Heart left ventricle (tissue), 16 donors: ENCODE measurements around the gene UHRF1. TPM values are rescaled to one million over a fixed set of nuclear protein-coding genes. Genes with fewer than 3 reads are reported as not detected.

Source experiments
- ATAC-seq, 4 donors: fragments of 200-7000 bp; cut with Tn5 transposase; one replicate each; pipeline ENCODE4 v1.9.1; 2020 to 2022; ENCODE audit warnings: moderate library complexity in 4 of 4, mild to moderate bottlenecking in 3 of 4, moderate number of reproducible peaks in 1 of 4
- DNase-seq, 5 donors: peaks; one replicate each; pipeline ENCODE4 v3.0.0-alpha.2; 2020
- H3K27ac ChIP-seq, 12 donors: fragments of 200-600 bp; sonication (generic) in 4 of 12; one replicate each; pipeline versions ENCODE4 v1.5.0 to v1.8.0; 2016 to 2022; ENCODE audit warnings: mild to moderate bottlenecking in 2 of 12
- H3K27me3 ChIP-seq, 9 donors: fragments of 200-600 bp; sonication (generic) in 2 of 9; one replicate each; pipeline versions ENCODE4 v1.5.1 to v1.8.0; 2016 to 2022; ENCODE audit warnings: mild to moderate bottlenecking in 3 of 9
- H3K36me3 ChIP-seq, 9 donors: fragments of 200-600 bp; sonication (generic) in 2 of 9; one replicate each; pipeline versions ENCODE4 v1.5.0 to v1.8.0; 2018 to 2022; ENCODE audit warnings: mild to moderate bottlenecking in 2 of 9
- H3K4me1 ChIP-seq, 12 donors: fragments of 200-600 bp; sonication (generic) in 4 of 12; one replicate each; pipeline versions ENCODE4 v1.5.0 to v1.8.0; 2016 to 2022; ENCODE audit warnings: mild to moderate bottlenecking in 3 of 12
- H3K4me3 ChIP-seq, 12 donors: fragments of 200-600 bp; sonication (generic) in 4 of 12; one replicate each; pipeline versions ENCODE4 v1.5.0 to v1.8.0; 2017 to 2022; ENCODE audit warnings: mild to moderate bottlenecking in 9 of 12, moderate library complexity in 4 of 12
- H3K9me3 ChIP-seq, 12 donors: fragments of 200-600 bp; sonication (generic) in 4 of 12; one replicate each; pipeline versions ENCODE4 v1.5.0 to v1.8.0; 2016 to 2022; ENCODE audit warnings: mild to moderate bottlenecking in 1 of 12
- CTCF ChIP-seq, 12 donors: fragments of 200-600 bp; sonication (generic) in 4 of 12; IDR thresholded peaks; one replicate each; pipeline versions ENCODE4 v1.5.0 to v1.8.0; 2018 to 2022; ENCODE audit warnings: antibody characterized with exemption in 12 of 12, mild to moderate bottlenecking in 5 of 12
- POLR2A ChIP-seq, 2 donors: fragments of 450-650 bp; IDR thresholded peaks; one replicate each; pipeline ENCODE4 v1.6.1; 2017; ENCODE audit warnings: antibody characterized with exemption in 2 of 2, mild to moderate bottlenecking in 2 of 2, moderate library complexity in 2 of 2
- WGBS, 4 donors: extraction: QIAGEN DNeasy Blood & Tissue Kit in 2 of 4; methylation state at CpG; one replicate each; pipeline versions ENCODE4 v1.1.5 to v1.1.7; 2013 to 2018; 5-methylcytosine and 5-hydroxymethylcytosine counted together
- intact Hi-C, 10 donors: fragments of 100-400 bp; cut with DNase I; formaldehyde crosslinking; loops; one replicate each; pipeline versions ENCODE4 v1.11.1 to v1.14.2; 2022
- polyA plus RNA-seq, 2 donors: library from polyadenylated mRNA; stranded (reverse); fragments of 200-250 nt; gene quantifications; one replicate each; pipeline ENCODE4 v1.2.3, GENCODE V29; 2013
- total RNA-seq, 9 donors: library from RNA; depleted of rRNA in 2 of 9; stranded (reverse); fragments of >200 nt in 2 of 9; fragmentation: NEBNext Ultra II Directional in 3 of 9; extraction: Animal tissue kit (Norgen Biotek cat#: 25700) in 3 of 9; gene quantifications; one replicate each; pipeline versions ENCODE4 v1.1.0 to v1.2.4, GENCODE V29; 2016 to 2023
- donor health status: ischemic (EF 13 %, LVEDD 7.1; RV severe dilation, severe dysfunction).
- donor health status: healthy with polysubstance abuse.
- donor health status: DM: no; HTN: yes; CAD: no.
- donor health status: DM: no; HTN: no; CAD: no.
- donor health status: ischemic (EF 25% LVEDD 6.9; RV normal size, moderate dysfunction).
- donor health status: ischemic (EF 25% LVEDD 5.7; RV mildly dilated, moderate dysfunction).
- donor health status: healthy.
- donor health status: DM: yes; HTN: yes; CAD: no.
- donor health status: ischemic (EF 35%, LVEDD 5.7; RV mildly dilated, moderate dysfunction).
- donor health status: nonischemic (EF 11% LVEDD 7.7; RV severe dilation, severe dysfunction).
- donor health status: DM: yes; HTN: yes; CAD: no.
- donor health status: PGD.
- donor health status: ischemic (EF 29% LVEDD 5.4; RV normal size, mild dysfunction).
- donor health status: nonischemic (EF 23%, LVEDD 6.1; RV moderate dilation, normal function).

The UHRF1 gene
- total and polyA plus RNA-seq, 11 donors = 0.25 to 8.9 (median 0.74) TPM

GRCh38 chr19:4908360-4908759 is 941 bp upstream of the UHRF1 start:
- no peak for TF ChIP-seq POLR2A (IDR thresholded peaks at IDR 0.05)
- no peak for TF ChIP-seq CTCF (IDR thresholded peaks at IDR 0.05)
- Histone ChIP-seq H3K27me3 (peaks cover 0 to 10% (median 0%) of the 10 kb centered on the region in 9 donors), H3K9me3 (no peaks in the 10 kb centered on the region), H3K4me3 (no peak overlapping the region), H3K27ac (no peak overlapping the region), H3K4me1 (peaks cover 4 to 35% (median 20%) of the 10 kb centered on the region in 12 donors), H3K36me3 (no peaks in the 10 kb centered on the region)
- 79 to 86% (median 82%) methylated on average over 5 of the region's 5 CpGs for WGBS, 4 donors
- ATAC-seq (no peak), DNase-seq (no peak)
- intact Hi-C loops = no loop called here

GRCh38 chr19:4908781-4909155 is 533 bp upstream of the UHRF1 start:
- ATAC-seq = no peak
- Histone ChIP-seq H3K9me3 (no peaks in the 10 kb centered on the region), H3K4me3 (no peak overlapping the region), H3K27ac (no peak overlapping the region), H3K27me3 (peaks cover 0 to 10% (median 0%) of the 10 kb centered on the region in 9 donors), H3K36me3 (no peaks in the 10 kb centered on the region), H3K4me1 (peaks cover 4 to 39% (median 20%) of the 10 kb centered on the region in 12 donors)
- TF ChIP-seq CTCF (IDR thresholded peaks at IDR 0.05) (no peak), POLR2A (IDR thresholded peaks at IDR 0.05) (no peak)
- intact Hi-C loops = no loop called here
- 88 to 91% (median 90%) methylated on average over 15 of the region's 15 CpGs for WGBS, 4 donors
- DNase-seq = no peak

GRCh38 chr19:4909897-4910593 is 744 bp downstream of the UHRF1 start:
- peak; percentile 89 to 98 (median 97) for ATAC-seq
- TF ChIP-seq POLR2A (IDR thresholded peaks at IDR 0.05) = no peak
- TF ChIP-seq CTCF (IDR thresholded peaks at IDR 0.05) = no peak
- intact Hi-C loops = loop anchor here in 9 of 10 donors (1.0 to 5.0 kb wide), 9 partner anchors 37 to 103 kb away; no protein-coding TSS in a partner anchor
- peak; percentile 92 to 96 (median 93) for DNase-seq
- Histone ChIP-seq H3K36me3 (no peaks in the 10 kb centered on the region), H3K9me3 (no peaks in the 10 kb centered on the region), H3K27me3 (peaks cover 0 to 10% (median 0%) of the 10 kb centered on the region in 9 donors), H3K4me1 (peaks cover 4 to 52% (median 20%) of the 10 kb centered on the region in 12 donors), H3K4me3 (peak overlapping the region; percentile 32 to 93 (median 72)), H3K27ac (peak overlapping the region in 1 of 12 donors; percentile 80)
- 0 to 1% (median 1%) methylated on average over 12 to 85 of the region's 85 CpGs for WGBS, 4 donors

GRCh38 chr19:4910594-4911281 is 1.4 kb downstream of the UHRF1 start:
- Histone ChIP-seq H3K27me3 (peaks cover 0 to 10% (median 0%) of the 10 kb centered on the region in 9 donors), H3K36me3 (no peaks in the 10 kb centered on the region), H3K4me1 (peaks cover 4 to 59% (median 20%) of the 10 kb centered on the region in 12 donors), H3K27ac (peak overlapping the region in 1 of 12 donors; percentile 80), H3K9me3 (no peaks in the 10 kb centered on the region), H3K4me3 (peak overlapping the region; percentile 32 to 93 (median 72))
- 34 to 55% (median 46%) methylated on average over 18 to 23 of the region's 23 CpGs for WGBS, 4 donors
- intact Hi-C loops = loop anchor here (1.0 to 5.0 kb wide), 10 partner anchors 38 to 103 kb away; no protein-coding TSS in a partner anchor
- ATAC-seq (no peak), DNase-seq (peak in 1 of 5 donors; percentile 40)
- no peak for TF ChIP-seq POLR2A (IDR thresholded peaks at IDR 0.05)
- no peak for TF ChIP-seq CTCF (IDR thresholded peaks at IDR 0.05)
